Mesodermal cell (in vitro differentiated cells): Measurements from ENCODE around the gene STUM.

Source experiments
- H3K27ac ChIP-seq: 2 replicates; pipeline ENCODE4 v1.7.0; 2013; ENCODE audit warnings: mild to moderate bottlenecking, low read depth, low read length, moderate library complexity; ENCODE audit not compliant: severe bottlenecking
- H3K36me3 ChIP-seq: 2 replicates; pipeline ENCODE4 v1.7.1; 2013; ENCODE audit warnings: mild to moderate bottlenecking, low read length, moderate library complexity; ENCODE audit not compliant: control insufficient read depth, insufficient read depth
- H3K4me1 ChIP-seq: one replicate; pipeline ENCODE4 v1.7.1; 2013; ENCODE audit warnings: mild to moderate bottlenecking, low read length; ENCODE audit not compliant: insufficient read depth, control insufficient read depth, poor library complexity, severe bottlenecking
- H3K4me3 ChIP-seq: 2 replicates; pipeline ENCODE4 v1.7.0; 2013; ENCODE audit warnings: low read length, control low read depth, mild to moderate bottlenecking; ENCODE audit not compliant: insufficient read depth, poor library complexity, severe bottlenecking; ENCODE audit errors: extremely low read depth
- H3K9me3 ChIP-seq: 2 replicates; pipeline ENCODE4 v1.7.1; 2013; ENCODE audit warnings: mild to moderate bottlenecking, low read length, moderate library complexity; ENCODE audit not compliant: control insufficient read depth
- WGBS, 2 experiments: methylation state at CpG; one replicate each; pipeline ENCODE4 v1.1.5; 2013; ENCODE audit warnings: missing lambda C conversion rate in 2 of 2; ENCODE audit not compliant: insufficient coverage in 2 of 2; 5-methylcytosine and 5-hydroxymethylcytosine counted together

Gene STUM

GRCh38 chr1:226641671-226642231 lies 93.2 kb downstream of the STUM start:
- Histone ChIP-seq H3K27ac (no peak overlapping the region), H3K4me3 (no peak overlapping the region), H3K9me3 (no peaks in the 10 kb centered on the region), H3K36me3 (peaks cover 47% of the 10 kb centered on the region), H3K4me1 (peaks cover 36% of the 10 kb centered on the region)
- 97 to 100% methylated on average over 22 to 23 of the region's 23 CpGs for WGBS, 2 experiments

- whole genome bisulfite sequencing, 2 experiments = 98 to 100% methylated on average over 2 to 4 of the region's 8 CpGs
- peaks cover 50% of the 10 kb centered on the region for H3K36me3 ChIP-seq
- no peak overlapping the region for H3K4me3 ChIP-seq
- no peak overlapping the region for H3K27ac ChIP-seq
- H3K4me1 ChIP-seq = peaks cover 36% of the 10 kb centered on the region
- H3K9me3 ChIP-seq = no peaks in the 10 kb centered on the region
These were observed 93.9 kb downstream of the STUM start for GRCh38 chr1:226642421-226642820.

- Histone ChIP-seq H3K4me3 (no peak overlapping the region), H3K4me1 (peaks cover 36% of the 10 kb centered on the region), H3K36me3 (peaks cover 56% of the 10 kb centered on the region), H3K27ac (no peak overlapping the region), H3K9me3 (no peaks in the 10 kb centered on the region)
- WGBS, 2 experiments = 69 to 100% methylated on average over 3 to 5 of the region's 9 CpGs
These were observed 94.6 kb downstream of the STUM start for GRCh38 chr1:226643177-226643576.

- no peak overlapping the region for H3K27ac ChIP-seq
- no peaks in the 10 kb centered on the region for H3K9me3 ChIP-seq
- peaks cover 59% of the 10 kb centered on the region for H3K36me3 ChIP-seq
- no peak overlapping the region for H3K4me3 ChIP-seq
- 84 to 94% methylated on average over 6 to 10 of the region's 18 CpGs for WGBS, 2 experiments
- H3K4me1 ChIP-seq = peaks cover 36% of the 10 kb centered on the region
These were observed 95.3 kb downstream of the STUM start for GRCh38 chr1:226643611-226644540.

GRCh38 chr1:226644541-226645176 lies 96.1 kb downstream of the STUM start:
- H3K4me1 ChIP-seq = peaks cover 36% of the 10 kb centered on the region
- H3K4me3 ChIP-seq = no peak overlapping the region
- 89 to 97% methylated on average over 8 of the region's 10 CpGs for WGBS, 2 experiments
- no peaks in the 10 kb centered on the region for H3K9me3 ChIP-seq
- H3K27ac ChIP-seq = no peak overlapping the region
- H3K36me3 ChIP-seq = peaks cover 56% of the 10 kb centered on the region

GRCh38 chr1:226645279-226645976 lies 96.9 kb downstream of the STUM start:
- Histone ChIP-seq H3K4me3 (no peak overlapping the region), H3K9me3 (no peaks in the 10 kb centered on the region), H3K27ac (no peak overlapping the region), H3K4me1 (peaks cover 40% of the 10 kb centered on the region), H3K36me3 (peaks cover 50% of the 10 kb centered on the region)
- 95 to 99% methylated on average over 7 to 8 of the region's 10 CpGs for WGBS, 2 experiments

GRCh38 chr1:226646026-226646869 lies 97.7 kb downstream of the STUM start:
- peaks cover 50% of the 10 kb centered on the region for H3K36me3 ChIP-seq
- no peak overlapping the region for H3K27ac ChIP-seq
- peaks cover 42% of the 10 kb centered on the region for H3K4me1 ChIP-seq
- 91 to 96% methylated on average over 13 to 17 of the region's 18 CpGs for WGBS, 2 experiments
- H3K4me3 ChIP-seq = no peak overlapping the region
- no peaks in the 10 kb centered on the region for H3K9me3 ChIP-seq

GRCh38 chr1:226646870-226647449 lies 98.4 kb downstream of the STUM start:
- peaks cover 42% of the 10 kb centered on the region for H3K4me1 ChIP-seq

GRCh38 chr1:226647719-226648118 lies 99.2 kb downstream of the STUM start:
- H3K9me3 ChIP-seq = no peaks in the 10 kb centered on the region
- no peak overlapping the region for H3K27ac ChIP-seq
- no peak overlapping the region for H3K4me3 ChIP-seq
- H3K4me1 ChIP-seq = peaks cover 45% of the 10 kb centered on the region
- 98 to 100% methylated on average over 6 of the region's 8 CpGs for WGBS, 2 experiments
- peaks cover 41% of the 10 kb centered on the region for H3K36me3 ChIP-seq

More at GRCh38 chr1:226646870-226647449, 98.4 kb downstream of the STUM start:
- WGBS, 2 experiments = 92 to 94% methylated on average over 12 to 16 of the region's 16 CpGs
- Histone ChIP-seq H3K9me3 (no peaks in the 10 kb centered on the region), H3K27ac (no peak overlapping the region), H3K36me3 (peaks cover 46% of the 10 kb centered on the region), H3K4me3 (no peak overlapping the region)
